GM12878 (cell line): Measurements from ENCODE around the gene MYADM.

ENCODE experiments used
- CEBPB ChIP-seq, 2 experiments: fragments of 150-350 bp in 1 of 2; IDR thresholded peaks; 2 replicates each; pipeline ENCODE4 v1.6.1; 2012 to 2014; ENCODE audit warnings: low read depth in 2 of 2, low read length in 2 of 2, borderline replicate concordance in 1 of 2, inconsistent platforms in 1 of 2
- MXI1 ChIP-seq: fragments of 150-350 bp; IDR thresholded peaks from 2 replicates; pipeline ENCODE4 v1.6.1; 2011; ENCODE audit warnings: low read depth, mild to moderate bottlenecking, inconsistent platforms, low read length, improper control_type of control experiment
- NFIC ChIP-seq: IDR thresholded peaks from 2 replicates; pipeline ENCODE4 v1.6.1; 2012; ENCODE audit warnings: low read depth, mild to moderate bottlenecking, inconsistent platforms, low read length, moderate library complexity
- RB1 ChIP-seq: fragments of 450-650 bp; formaldehyde crosslinking; IDR thresholded peaks from 2 replicates; pipeline ENCODE4 v1.6.1; 2017; ENCODE audit warnings: mild to moderate bottlenecking, borderline replicate concordance
- RFX5 ChIP-seq: IDR thresholded peaks from 2 replicates; pipeline ENCODE4 v1.6.1; 2011; ENCODE audit warnings: low read depth, low read length, improper control_type of control experiment
- SP1 ChIP-seq: IDR thresholded peaks from one replicate; pipeline ENCODE4 v1.6.1; 2011; ENCODE audit warnings: low read depth, low read length
- TF ChIP-seq, protein P1 (sequence below): IDR thresholded peaks from 2 replicates; pipeline ENCODE4 v1.6.1; 2012; ENCODE audit warnings: low read depth, low read length, improper control_type of control experiment

DNA sequence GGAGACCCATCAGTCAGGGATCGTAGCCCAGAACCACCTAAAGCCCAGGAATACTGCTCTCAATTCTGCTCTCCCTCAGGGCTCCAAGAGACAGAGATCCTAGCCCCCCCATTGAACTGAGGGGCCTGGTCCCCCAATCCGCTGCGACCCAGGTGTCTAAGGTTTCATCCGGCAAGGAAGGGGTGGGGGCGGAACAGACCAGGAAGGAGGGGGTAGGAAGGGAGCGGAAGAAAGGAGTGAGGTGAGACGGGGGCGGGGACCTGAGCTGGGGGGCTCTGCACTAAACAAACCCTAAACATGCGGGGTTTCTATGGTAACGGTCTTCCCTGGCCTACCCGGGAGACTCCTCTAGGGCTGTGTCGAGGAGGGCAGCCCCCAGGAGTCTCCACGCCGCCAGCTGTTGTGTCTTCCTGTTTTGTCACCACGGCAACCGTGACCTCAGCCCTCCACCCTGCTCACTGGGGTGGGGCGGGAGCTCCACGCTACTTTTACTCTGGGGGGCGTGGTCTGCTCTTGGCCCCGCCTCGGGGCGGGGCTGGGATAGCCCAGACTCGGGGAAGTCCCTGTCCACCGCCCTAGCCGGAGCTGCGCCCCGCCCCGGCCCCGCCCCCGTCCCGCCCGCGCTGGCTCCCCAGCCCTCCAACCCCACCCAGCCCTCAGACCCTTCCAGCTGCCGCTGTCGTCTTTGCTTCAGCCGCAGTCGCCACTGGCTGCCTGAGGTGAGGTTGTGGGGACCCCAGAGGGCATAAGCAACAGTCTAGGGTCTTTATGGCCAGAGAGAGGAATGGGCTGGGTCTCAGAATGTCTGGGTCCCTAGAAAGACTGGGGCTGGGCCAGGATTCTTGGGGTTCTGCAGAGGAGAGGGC is at the start of gene MYADM:
- TF ChIP-seq NFIC (no peak), SP1 (no peak), RFX5 (no peak), RB1 (no peak), MXI1 (no peak), CEBPB (IDR thresholded peaks at IDR 0.05; ENCODE audit: borderline replicate concordance in 1 of 2, low read depth in 2 of 2, low read length in 2 of 2) (no peak)
- TF ChIP-seq, protein P1, sequence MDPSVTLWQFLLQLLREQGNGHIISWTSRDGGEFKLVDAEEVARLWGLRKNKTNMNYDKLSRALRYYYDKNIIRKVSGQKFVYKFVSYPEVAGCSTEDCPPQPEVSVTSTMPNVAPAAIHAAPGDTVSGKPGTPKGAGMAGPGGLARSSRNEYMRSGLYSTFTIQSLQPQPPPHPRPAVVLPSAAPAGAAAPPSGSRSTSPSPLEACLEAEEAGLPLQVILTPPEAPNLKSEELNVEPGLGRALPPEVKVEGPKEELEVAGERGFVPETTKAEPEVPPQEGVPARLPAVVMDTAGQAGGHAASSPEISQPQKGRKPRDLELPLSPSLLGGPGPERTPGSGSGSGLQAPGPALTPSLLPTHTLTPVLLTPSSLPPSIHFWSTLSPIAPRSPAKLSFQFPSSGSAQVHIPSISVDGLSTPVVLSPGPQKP = no peak
